BJ (cell line): ENCODE measurements around the gene KRT33B. TPM values are rescaled to one million over a fixed set of nuclear protein-coding genes. Genes with fewer than 3 reads are reported as not detected.
"Not testable (repeated sequence)": the region's sequence is repeated elsewhere in the genome, so short reads cannot be mapped to it uniquely, and the experiment has no call there.

Experiments
- CTCF ChIA-PET: fragments of 350-600 bp; formaldehyde crosslinking; extraction: SDS; loops from one replicate; lab custom pipeline; 2021; ENCODE audit warnings: antibody characterized with exemption, inconsistent platforms; lab: Yijun Ruan, JAX
- POLR2A ChIA-PET: fragments of 300-600 bp; sonication (Branson Sonifier 250); formaldehyde crosslinking; extraction: SDS; loops from one replicate; lab custom pipeline; 2021; ENCODE audit warnings: antibody characterized with exemption; lab: Charles Lee
- DNase-seq: peaks from one replicate; pipeline ENCODE4 v3.0.0-alpha.2; 2011; ENCODE audit warnings: low read depth
- H3K27me3 ChIP-seq: 2 replicates; pipeline ENCODE4 v1.6.0; 2011; ENCODE audit warnings: low read length; ENCODE audit not compliant: control insufficient read depth, insufficient read depth
- H3K36me3 ChIP-seq: 2 replicates; pipeline ENCODE4 v1.5.1; 2011; ENCODE audit warnings: low read length; ENCODE audit not compliant: control insufficient read depth, insufficient read depth
- H3K4me3 ChIP-seq: 2 replicates; pipeline ENCODE4 v1.5.1; 2011; ENCODE audit warnings: low read depth, mild to moderate bottlenecking, control low read depth, low read length
- CTCF ChIP-seq: IDR thresholded peaks from 2 replicates; pipeline ENCODE4 v1.5.1; 2011; ENCODE audit warnings: low read depth, mild to moderate bottlenecking, control low read depth, inconsistent platforms, low read length, moderate library complexity; ENCODE audit not compliant: insufficient read depth
- polyA plus RNA-seq: library from polyadenylated mRNA; depleted of rRNA; stranded (reverse); fragments of >200 nt; gene quantifications from 2 replicates; pipeline ENCODE4 v1.2.3, GENCODE V29; 2011

Gene KRT33B
- polyA plus RNA-seq, 1 experiment, result 1.8 TPM

- POLR2A ChIA-PET, result no interaction called here
- no peaks in the 10 kb centered on the region for H3K27me3 ChIP-seq
- CTCF ChIA-PET, result interaction anchor here (1.6 kb wide), 1 partner anchor 25 kb away, joined by 5 read pairs; no protein-coding TSS in a partner anchor
- no peak overlapping the region for H3K4me3 ChIP-seq
- no peaks in the 10 kb centered on the region for H3K36me3 ChIP-seq
- TF ChIP-seq CTCF, result no peak
- DNase-seq, result no peak
These were observed 15.1 kb downstream of the KRT33B start for GRCh38 chr17:41354536-41354935.

GRCh38 chr17:41352597-41353366 is 16.8 kb downstream of the KRT33B start:
- Histone ChIP-seq H3K27me3 (no peaks in the 10 kb centered on the region), H3K4me3 (no peak overlapping the region), H3K36me3 (no peaks in the 10 kb centered on the region)
- CTCF ChIA-PET, result interaction anchor here (0.8 to 1.2 kb wide), 2 partner anchors 9 to 23 kb away, joined by 3 read pairs; no protein-coding TSS in a partner anchor
- no peak for TF ChIP-seq CTCF
- DNase-seq, result no peak
- POLR2A ChIA-PET, result interaction anchor here (0.6 kb wide), 1 partner anchor 304 kb away, joined by 3 read pairs; no protein-coding TSS in a partner anchor

- no peak overlapping the region for H3K4me3 ChIP-seq
- TF ChIP-seq CTCF, result no peak
- no peaks in the 10 kb centered on the region for H3K36me3 ChIP-seq
- ChIA-PET CTCF (interaction anchor here (0.9 to 1.4 kb wide), 2 partner anchors 145 to 198 kb away, joined by 3 to 5 read pairs; no protein-coding TSS in a partner anchor), POLR2A (no interaction called here)
- no peaks in the 10 kb centered on the region for H3K27me3 ChIP-seq
- DNase-seq, result no peak
These were observed 18.4 kb downstream of the KRT33B start for GRCh38 chr17:41351177-41351576.

- DNase-seq, POLR2A ChIA-PET, H3K27me3 ChIP-seq, H3K4me3 ChIP-seq, H3K36me3 ChIP-seq: not testable (repeated sequence)
- CTCF ChIA-PET, result interaction anchor here (0.9 to 1.4 kb wide), 3 partner anchors 28 to 199 kb away, joined by 3 to 5 read pairs (median 4); no protein-coding TSS in a partner anchor
These were observed 19.2 kb downstream of the KRT33B start, which contains the start of gene KRT33A for GRCh38 chr17:41350381-41350878. Gene KRT33A (minus strand): TSS chr17:41350828. CDS start chr17:41350767, 61 bp downstream.

- H3K27me3 ChIP-seq, result no peaks in the 10 kb centered on the region
- TF ChIP-seq CTCF, result no peak
- no peak for DNase-seq
- H3K4me3 ChIP-seq, result no peak overlapping the region
- H3K36me3 ChIP-seq, result no peaks in the 10 kb centered on the region
- CTCF ChIA-PET, result interaction anchor here (0.7 to 2.5 kb wide), 4 partner anchors 9 to 46 kb away, joined by 3 to 10 read pairs (median 5); no protein-coding TSS in a partner anchor
- POLR2A ChIA-PET, result no interaction called here
These were observed 21.5 kb downstream of the KRT33B start for GRCh38 chr17:41347869-41348760.

GRCh38 chr17:41346421-41346820 is 23.2 kb downstream of the KRT33B start:
- DNase-seq, POLR2A ChIA-PET, H3K36me3 ChIP-seq, H3K27me3 ChIP-seq, H3K4me3 ChIP-seq: not testable (repeated sequence)
- CTCF ChIA-PET, result interaction anchor here (0.7 kb wide), 2 partner anchors 10 to 24 kb away, joined by 3 read pairs; no protein-coding TSS in a partner anchor
